HFF-Myc (cell line): ENCODE measurements around the gene RFT1.
A peak's percentile ranks its signal among the peaks of the same experiment; 100 is the strongest.

Experiments used
- DNase-seq: peaks from one replicate; pipeline ENCODE4 v3.0.0-alpha.2; 2011; ENCODE audit warnings: low read depth; ENCODE audit errors: extremely low read depth
- H3K4me3 ChIP-seq: replicated peaks from 2 replicates; pipeline ENCODE4 v1.5.1; 2011; ENCODE audit warnings: low read depth, mild to moderate bottlenecking, control low read depth, low read length
- TF ChIP-seq, protein P1 (sequence below): IDR thresholded peaks from 2 replicates; pipeline ENCODE4 v1.5.1; 2012; ENCODE audit warnings: mild to moderate bottlenecking, low read depth, low read length, control low read depth; ENCODE audit errors: missing control alignments

RFT1 gene

DNA sequence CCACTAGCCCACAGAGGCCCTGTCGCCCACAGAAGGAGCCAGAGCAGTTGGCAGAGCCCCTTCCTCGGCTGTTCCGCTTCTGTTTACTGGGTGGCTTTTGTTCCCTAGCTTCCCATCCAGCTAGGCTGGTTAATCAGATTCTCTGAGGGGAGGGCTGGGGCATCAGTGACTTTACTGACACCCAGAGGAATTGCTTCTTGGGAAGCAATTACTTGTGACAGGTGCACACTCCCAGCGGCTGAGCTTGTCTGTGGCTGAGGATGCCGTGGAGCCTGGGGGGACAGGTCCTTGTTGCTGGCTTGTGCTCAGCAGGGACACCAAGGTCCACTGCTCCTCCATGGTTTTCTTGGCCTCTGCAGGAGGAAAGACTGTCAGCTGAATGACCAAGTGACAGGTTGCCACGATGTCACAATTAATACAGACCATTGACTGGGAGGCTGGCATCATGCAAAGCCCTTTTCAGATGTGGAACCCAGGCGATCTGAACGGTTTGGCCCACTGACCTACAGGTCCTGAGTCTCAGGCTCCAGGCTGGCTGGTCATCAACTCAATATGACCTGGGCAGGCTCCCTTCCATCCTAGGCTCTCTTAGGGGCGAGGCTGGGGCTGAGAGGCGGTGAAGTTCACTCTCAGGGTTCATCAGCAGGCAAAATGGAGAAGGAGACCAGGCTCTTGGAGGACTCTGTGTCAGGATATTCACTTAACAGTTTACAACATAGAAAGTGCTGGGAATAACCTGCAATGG is 52.6 kb downstream of the RFT1 start:
- TF ChIP-seq, protein P1, sequence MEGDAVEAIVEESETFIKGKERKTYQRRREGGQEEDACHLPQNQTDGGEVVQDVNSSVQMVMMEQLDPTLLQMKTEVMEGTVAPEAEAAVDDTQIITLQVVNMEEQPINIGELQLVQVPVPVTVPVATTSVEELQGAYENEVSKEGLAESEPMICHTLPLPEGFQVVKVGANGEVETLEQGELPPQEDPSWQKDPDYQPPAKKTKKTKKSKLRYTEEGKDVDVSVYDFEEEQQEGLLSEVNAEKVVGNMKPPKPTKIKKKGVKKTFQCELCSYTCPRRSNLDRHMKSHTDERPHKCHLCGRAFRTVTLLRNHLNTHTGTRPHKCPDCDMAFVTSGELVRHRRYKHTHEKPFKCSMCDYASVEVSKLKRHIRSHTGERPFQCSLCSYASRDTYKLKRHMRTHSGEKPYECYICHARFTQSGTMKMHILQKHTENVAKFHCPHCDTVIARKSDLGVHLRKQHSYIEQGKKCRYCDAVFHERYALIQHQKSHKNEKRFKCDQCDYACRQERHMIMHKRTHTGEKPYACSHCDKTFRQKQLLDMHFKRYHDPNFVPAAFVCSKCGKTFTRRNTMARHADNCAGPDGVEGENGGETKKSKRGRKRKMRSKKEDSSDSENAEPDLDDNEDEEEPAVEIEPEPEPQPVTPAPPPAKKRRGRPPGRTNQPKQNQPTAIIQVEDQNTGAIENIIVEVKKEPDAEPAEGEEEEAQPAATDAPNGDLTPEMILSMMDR: no peak
- no peak for DNase-seq
- H3K4me3 ChIP-seq: no peak overlapping the region

DNA sequence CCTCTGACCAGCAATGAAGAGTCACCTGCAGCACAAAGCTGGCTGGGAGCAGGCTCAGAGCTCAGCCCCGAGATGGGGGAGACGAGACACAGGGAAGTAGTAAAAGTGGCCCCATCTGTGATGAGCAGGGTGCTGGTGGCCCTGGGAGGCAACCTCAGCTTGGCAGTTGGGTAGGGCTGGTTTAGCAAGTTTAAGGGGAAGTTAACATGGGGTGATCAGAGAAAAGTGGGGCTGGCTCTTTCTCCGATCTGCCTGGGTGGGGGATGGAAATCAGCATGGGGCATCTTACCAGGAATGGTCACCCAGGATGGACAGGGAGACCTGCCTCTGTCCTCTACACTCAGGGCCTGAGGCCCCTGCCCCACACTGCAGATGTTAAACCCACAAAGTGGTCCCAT is 54.5 kb downstream of the RFT1 start:
- H3K4me3 ChIP-seq: no peak overlapping the region
- DNase-seq: no peak
- TF ChIP-seq, protein P1: no peak

- DNase-seq: no peak
- TF ChIP-seq, protein P1: no peak
- H3K4me3 ChIP-seq: no peak overlapping the region
Observed at GRCh38 chr3:53074761-53075742, 55.2 kb downstream of the RFT1 start.

DNA sequence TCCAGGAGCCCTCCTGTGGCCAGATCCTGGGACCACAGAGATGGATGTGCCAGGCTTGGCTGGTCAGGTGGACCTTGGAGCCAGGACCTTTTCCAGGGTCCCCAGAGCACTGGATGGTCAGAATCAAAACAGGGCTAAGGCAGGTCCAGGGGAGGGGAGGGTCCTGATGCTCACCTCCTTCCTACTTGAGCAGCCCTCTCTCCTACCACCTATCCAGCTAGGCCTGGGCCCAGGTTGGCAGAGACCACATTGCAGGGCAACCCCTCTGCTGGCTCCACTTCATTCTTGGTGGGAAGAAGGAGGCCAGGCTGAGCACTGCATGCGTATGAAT is 55.9 kb downstream of the RFT1 start:
- TF ChIP-seq, protein P1: no peak
- no peak overlapping the region for H3K4me3 ChIP-seq
- no peak for DNase-seq

- TF ChIP-seq, protein P1: no peak
- no peak for DNase-seq
- H3K4me3 ChIP-seq: peak overlapping the region; percentile 41
Observed at GRCh38 chr3:53073553-53074365, 56.5 kb downstream of the RFT1 start.
